ENCODE measurements around the gene ASTN1.

The ASTN1 gene

DNA sequence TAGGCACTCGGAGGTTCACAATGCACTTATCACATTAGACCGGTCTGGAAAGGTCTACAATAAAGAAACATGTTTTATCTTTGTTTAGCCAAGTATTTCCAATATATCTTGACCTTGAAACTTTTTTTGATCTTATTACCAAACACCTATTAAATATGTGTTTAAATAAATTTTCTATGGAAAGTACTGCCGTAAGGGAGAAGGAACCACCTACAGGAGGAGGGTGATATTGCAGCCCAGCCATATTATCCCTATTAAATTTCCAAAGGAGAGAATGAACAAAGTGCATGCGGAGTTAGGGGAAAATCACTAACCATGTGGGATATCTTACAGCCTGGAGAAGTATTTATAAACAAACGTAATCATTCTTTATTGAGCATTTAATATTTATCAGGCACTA, 20.7 kb upstream of the ASTN1 start:
- Histone ChIP-seq H3K27me3 (ENCODE audit: control insufficient read depth in 2 of 2, insufficient read depth in 2 of 2, low read length in 2 of 2) (peaks cover 4 to 7% of the 10 kb centered on the region in 2 donors), H3K4me3 (ENCODE audit: low read length in 2 of 2) (no peak overlapping the region), H3K4me1 (ENCODE audit: control insufficient read depth in 2 of 2, insufficient read depth in 2 of 2, low read length in 2 of 2) (peaks cover 0 to 2% of the 10 kb centered on the region in 2 donors), H3K9me3 (ENCODE audit: control insufficient read depth in 2 of 2, low read length in 2 of 2) (no peaks in the 10 kb centered on the region), H3K27ac (ENCODE audit: low read depth in 2 of 2, low read length in 2 of 2) (no peak overlapping the region), H3K9ac (ENCODE audit: low read depth in 1 of 2, low read length in 2 of 2) (no peak overlapping the region), H3K36me3 (ENCODE audit: control insufficient read depth in 2 of 2, insufficient read depth in 2 of 2, low read length in 2 of 2) (no peaks in the 10 kb centered on the region)

DNA sequence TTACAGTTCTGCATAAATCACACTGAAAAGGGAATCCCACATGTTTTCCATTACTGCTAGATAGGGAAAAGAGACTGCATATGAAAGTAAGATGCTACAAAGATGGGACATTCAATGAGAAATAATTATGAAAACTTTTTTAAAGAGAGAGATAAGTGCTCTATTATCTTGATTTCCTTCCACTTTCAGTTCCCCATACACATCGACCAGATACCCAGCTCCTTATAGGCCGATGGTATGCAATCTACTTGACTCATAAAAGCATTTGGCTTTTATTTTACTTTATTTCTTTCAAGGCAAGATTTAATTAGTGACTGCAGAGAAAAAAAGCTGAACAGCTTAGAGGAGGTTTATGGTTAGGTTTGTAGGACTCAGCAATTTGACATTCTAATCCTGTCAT, 19.3 kb upstream of the ASTN1 start:
- H3K27ac ChIP-seq (ENCODE audit: low read depth in 2 of 2, low read length in 2 of 2) = no peak overlapping the region
- H3K4me3 ChIP-seq (ENCODE audit: low read length in 2 of 2) = no peak overlapping the region
- peaks cover 4 to 7% of the 10 kb centered on the region in 2 donors for H3K27me3 ChIP-seq (ENCODE audit: control insufficient read depth in 2 of 2, insufficient read depth in 2 of 2, low read length in 2 of 2)
- H3K36me3 ChIP-seq (ENCODE audit: control insufficient read depth in 2 of 2, insufficient read depth in 2 of 2, low read length in 2 of 2) = no peaks in the 10 kb centered on the region
- no peak overlapping the region for H3K9ac ChIP-seq (ENCODE audit: low read depth in 1 of 2, low read length in 2 of 2)
- no peaks in the 10 kb centered on the region for H3K9me3 ChIP-seq (ENCODE audit: control insufficient read depth in 2 of 2, low read length in 2 of 2)
- peaks cover 0 to 2% of the 10 kb centered on the region in 2 donors for H3K4me1 ChIP-seq (ENCODE audit: control insufficient read depth in 2 of 2, insufficient read depth in 2 of 2, low read length in 2 of 2)

DNA sequence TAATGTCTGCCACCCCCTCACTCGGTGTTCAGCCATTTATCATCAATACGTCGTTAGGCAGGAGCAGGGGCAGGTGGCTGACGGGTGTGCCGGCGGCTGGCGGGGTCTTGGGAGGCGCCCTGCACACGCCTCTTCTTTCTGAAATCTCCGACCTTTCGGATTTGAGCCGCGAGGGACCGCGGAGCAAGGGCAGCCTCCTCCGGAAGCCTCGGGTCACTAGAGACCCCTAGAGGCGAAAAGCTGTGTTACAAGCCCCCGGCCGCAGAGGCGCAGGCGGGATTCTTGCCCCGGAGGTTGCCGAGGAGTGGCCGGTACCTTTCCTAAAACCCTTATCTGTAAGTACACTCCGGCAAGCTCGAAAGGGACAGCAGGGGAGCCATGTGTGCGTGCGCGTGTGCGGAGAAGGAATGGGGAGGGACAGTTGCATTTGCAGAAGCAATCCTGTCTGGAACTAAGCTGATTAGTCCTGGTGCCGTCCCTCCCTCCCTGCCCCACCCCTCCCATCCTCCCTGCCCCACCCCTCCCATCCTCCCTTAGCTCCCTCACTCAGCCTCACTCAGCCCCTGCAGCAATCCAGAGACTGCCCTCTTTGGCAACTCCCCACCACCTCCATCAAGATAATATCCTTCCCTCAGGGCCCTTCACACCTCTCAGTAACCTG, 17.2 kb upstream of the ASTN1 start:
- H3K4me3 ChIP-seq (ENCODE audit: low read length in 2 of 2) = no peak overlapping the region
- H3K36me3 ChIP-seq (ENCODE audit: control insufficient read depth in 2 of 2, insufficient read depth in 2 of 2, low read length in 2 of 2) = no peaks in the 10 kb centered on the region
- H3K9ac ChIP-seq (ENCODE audit: low read depth in 1 of 2, low read length in 2 of 2) = no peak overlapping the region
- peaks cover 0 to 2% of the 10 kb centered on the region in 2 donors for H3K4me1 ChIP-seq (ENCODE audit: control insufficient read depth in 2 of 2, insufficient read depth in 2 of 2, low read length in 2 of 2)
- peaks cover 4 to 7% of the 10 kb centered on the region in 2 donors for H3K27me3 ChIP-seq (ENCODE audit: control insufficient read depth in 2 of 2, insufficient read depth in 2 of 2, low read length in 2 of 2)
- no peaks in the 10 kb centered on the region for H3K9me3 ChIP-seq (ENCODE audit: control insufficient read depth in 2 of 2, low read length in 2 of 2)
- no peak overlapping the region for H3K27ac ChIP-seq (ENCODE audit: low read depth in 2 of 2, low read length in 2 of 2)

DNA sequence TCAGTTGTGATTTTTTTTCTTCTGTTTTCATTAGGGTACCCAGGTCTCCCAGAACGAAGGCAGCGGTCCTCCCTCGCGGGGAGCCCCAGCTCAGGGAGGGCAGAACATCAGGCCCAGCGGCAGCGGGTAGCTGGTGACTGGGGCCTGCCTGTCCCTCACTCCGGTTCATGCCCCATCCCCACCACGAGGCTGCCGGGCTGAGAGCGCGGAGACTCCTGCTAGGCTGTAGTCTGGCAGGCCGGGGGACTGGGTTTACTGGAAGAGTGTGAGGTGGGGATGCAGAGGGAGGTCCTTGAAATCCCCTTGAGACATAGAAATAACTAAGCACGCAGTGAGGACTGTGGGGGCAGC, 16.7 kb upstream of the ASTN1 start:
- H3K4me3 ChIP-seq (ENCODE audit: low read length in 2 of 2) = no peak overlapping the region

DNA sequence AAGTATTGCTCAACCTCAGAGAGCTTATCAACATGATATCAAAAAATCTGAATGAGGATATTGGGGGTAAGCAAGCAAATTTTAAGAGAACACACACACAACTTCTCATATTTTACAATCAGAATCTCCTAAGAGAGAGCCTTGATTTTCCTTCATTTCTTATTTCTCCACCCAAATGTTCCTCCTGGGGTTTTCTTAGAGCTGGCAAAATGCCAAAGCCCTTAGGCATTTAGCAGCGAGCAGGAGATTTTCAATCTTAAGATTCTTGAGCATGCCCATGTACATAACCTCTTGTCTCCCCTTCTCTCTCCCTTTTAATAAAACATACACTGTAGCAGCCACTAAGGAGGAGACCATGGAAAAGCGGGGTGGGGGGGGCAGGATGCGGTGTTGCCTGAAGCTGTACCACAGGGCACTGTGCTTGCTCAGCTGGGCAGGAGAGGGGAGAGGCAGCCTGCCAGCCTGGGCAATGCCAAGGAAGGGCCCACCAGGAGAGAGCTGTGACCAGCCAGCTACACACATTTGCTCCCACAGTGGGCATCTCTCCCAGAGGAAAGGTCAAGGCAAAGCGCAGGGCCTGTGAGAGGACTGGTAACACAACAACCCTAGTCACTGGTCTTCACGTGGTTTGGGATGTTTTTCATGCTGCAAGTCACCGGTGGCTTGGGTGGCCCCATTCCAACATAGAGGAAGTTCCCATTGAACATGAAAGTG, 10.6 kb upstream of the ASTN1 start:
- Histone ChIP-seq H3K27me3 (ENCODE audit: control insufficient read depth in 2 of 2, insufficient read depth in 2 of 2, low read length in 2 of 2) (peaks cover 21 to 28% of the 10 kb centered on the region in 2 donors), H3K4me1 (ENCODE audit: control insufficient read depth in 2 of 2, insufficient read depth in 2 of 2, low read length in 2 of 2) (peaks cover 0 to 2% of the 10 kb centered on the region in 2 donors), H3K9ac (ENCODE audit: low read depth in 1 of 2, low read length in 2 of 2) (no peak overlapping the region), H3K36me3 (ENCODE audit: control insufficient read depth in 2 of 2, insufficient read depth in 2 of 2, low read length in 2 of 2) (no peaks in the 10 kb centered on the region), H3K9me3 (ENCODE audit: control insufficient read depth in 2 of 2, low read length in 2 of 2) (no peaks in the 10 kb centered on the region), H3K27ac (ENCODE audit: low read depth in 2 of 2, low read length in 2 of 2) (no peak overlapping the region), H3K4me3 (ENCODE audit: low read length in 2 of 2) (no peak overlapping the region)

More for the DNA sequence above, 16.7 kb upstream of the ASTN1 start:
- Histone ChIP-seq H3K27me3 (ENCODE audit: control insufficient read depth in 2 of 2, insufficient read depth in 2 of 2, low read length in 2 of 2) (peaks cover 4 to 7% of the 10 kb centered on the region in 2 donors), H3K4me1 (ENCODE audit: control insufficient read depth in 2 of 2, insufficient read depth in 2 of 2, low read length in 2 of 2) (peaks cover 0 to 2% of the 10 kb centered on the region in 2 donors), H3K9me3 (ENCODE audit: control insufficient read depth in 2 of 2, low read length in 2 of 2) (no peaks in the 10 kb centered on the region), H3K27ac (ENCODE audit: low read depth in 2 of 2, low read length in 2 of 2) (no peak overlapping the region), H3K36me3 (ENCODE audit: control insufficient read depth in 2 of 2, insufficient read depth in 2 of 2, low read length in 2 of 2) (no peaks in the 10 kb centered on the region), H3K9ac (ENCODE audit: low read depth in 1 of 2, low read length in 2 of 2) (no peak overlapping the region)

DNA sequence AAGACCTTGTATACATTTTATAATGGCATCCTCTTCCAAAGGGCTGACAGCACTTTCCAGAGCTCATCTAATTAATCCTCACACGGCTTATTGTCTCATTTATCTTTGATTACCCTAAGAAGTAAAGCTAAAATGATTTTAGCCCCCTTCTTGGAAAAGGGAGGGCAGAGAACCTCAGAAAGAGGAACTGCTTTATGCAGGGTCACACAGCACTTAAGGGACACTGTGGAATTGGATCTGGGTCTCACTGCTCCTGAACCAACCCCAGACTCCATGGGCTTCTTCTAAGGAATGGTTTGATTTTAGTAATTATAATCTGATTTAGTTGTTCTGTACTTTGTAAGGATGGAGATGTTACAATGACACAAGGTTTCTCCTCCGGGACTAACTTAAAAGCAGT, 9.5 kb upstream of the ASTN1 start:
- Histone ChIP-seq H3K4me3 (ENCODE audit: low read length in 2 of 2) (no peak overlapping the region), H3K36me3 (ENCODE audit: control insufficient read depth in 2 of 2, insufficient read depth in 2 of 2, low read length in 2 of 2) (no peaks in the 10 kb centered on the region), H3K27me3 (ENCODE audit: control insufficient read depth in 2 of 2, insufficient read depth in 2 of 2, low read length in 2 of 2) (peaks cover 23 to 31% of the 10 kb centered on the region in 2 donors), H3K4me1 (ENCODE audit: control insufficient read depth in 2 of 2, insufficient read depth in 2 of 2, low read length in 2 of 2) (peaks cover 0 to 2% of the 10 kb centered on the region in 2 donors), H3K27ac (ENCODE audit: low read depth in 2 of 2, low read length in 2 of 2) (no peak overlapping the region), H3K9ac (ENCODE audit: low read depth in 1 of 2, low read length in 2 of 2) (no peak overlapping the region), H3K9me3 (ENCODE audit: control insufficient read depth in 2 of 2, low read length in 2 of 2) (no peaks in the 10 kb centered on the region)

DNA sequence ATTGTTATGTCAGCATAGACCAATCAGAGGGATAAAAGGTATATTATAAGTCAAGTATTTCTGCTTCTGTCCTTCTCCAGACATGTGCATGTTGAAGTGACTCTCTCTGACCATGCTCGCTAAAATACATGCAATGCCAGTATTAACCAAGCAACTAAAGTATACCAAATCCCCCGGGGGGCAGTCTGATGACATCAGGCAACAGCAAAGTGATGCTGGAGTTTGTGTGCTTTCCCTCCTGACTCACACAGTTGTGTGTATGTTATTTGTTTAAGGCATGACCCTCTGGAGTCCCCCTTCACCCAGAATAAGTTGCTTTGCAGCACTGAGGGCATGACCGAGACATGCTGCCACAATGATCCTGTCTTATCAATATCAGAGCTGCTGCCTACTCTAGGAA, 8.4 kb upstream of the ASTN1 start:
- H3K4me1 ChIP-seq (ENCODE audit: control insufficient read depth in 2 of 2, insufficient read depth in 2 of 2, low read length in 2 of 2) = peaks cover 0 to 2% of the 10 kb centered on the region in 2 donors
- no peak overlapping the region for H3K9ac ChIP-seq (ENCODE audit: low read depth in 1 of 2, low read length in 2 of 2)
- no peak overlapping the region for H3K4me3 ChIP-seq (ENCODE audit: low read length in 2 of 2)
- H3K36me3 ChIP-seq (ENCODE audit: control insufficient read depth in 2 of 2, insufficient read depth in 2 of 2, low read length in 2 of 2) = no peaks in the 10 kb centered on the region
- peaks cover 23 to 35% of the 10 kb centered on the region in 2 donors for H3K27me3 ChIP-seq (ENCODE audit: control insufficient read depth in 2 of 2, insufficient read depth in 2 of 2, low read length in 2 of 2)
- H3K9me3 ChIP-seq (ENCODE audit: control insufficient read depth in 2 of 2, low read length in 2 of 2) = no peaks in the 10 kb centered on the region
- H3K27ac ChIP-seq (ENCODE audit: low read depth in 2 of 2, low read length in 2 of 2) = no peak overlapping the region

DNA sequence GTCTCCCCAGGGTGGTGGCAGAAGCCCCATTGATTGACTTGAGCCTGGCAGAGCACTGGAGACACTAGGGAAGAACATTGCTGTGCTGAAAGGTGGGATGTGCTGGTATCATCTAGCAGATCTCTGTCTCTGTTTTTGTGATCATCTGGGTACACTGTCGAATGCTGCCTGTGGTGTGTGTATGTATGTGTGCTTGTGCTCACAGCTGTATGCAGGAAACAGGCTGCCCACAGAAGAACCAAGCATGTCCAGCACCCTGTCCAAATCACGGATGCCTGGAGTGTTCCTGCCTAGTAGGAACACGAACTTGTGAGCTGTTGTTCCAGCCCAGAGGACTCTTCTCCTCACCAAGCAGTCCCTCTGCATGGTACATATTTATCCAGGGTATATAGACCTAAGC, 7.8 kb upstream of the ASTN1 start:
- Histone ChIP-seq H3K4me1 (ENCODE audit: control insufficient read depth in 2 of 2, insufficient read depth in 2 of 2, low read length in 2 of 2) (peaks cover 0 to 2% of the 10 kb centered on the region in 2 donors), H3K27me3 (ENCODE audit: control insufficient read depth in 2 of 2, insufficient read depth in 2 of 2, low read length in 2 of 2) (peaks cover 23 to 35% of the 10 kb centered on the region in 2 donors), H3K9me3 (ENCODE audit: control insufficient read depth in 2 of 2, low read length in 2 of 2) (no peaks in the 10 kb centered on the region), H3K4me3 (ENCODE audit: low read length in 2 of 2) (no peak overlapping the region), H3K9ac (ENCODE audit: low read depth in 1 of 2, low read length in 2 of 2) (no peak overlapping the region), H3K27ac (ENCODE audit: low read depth in 2 of 2, low read length in 2 of 2) (no peak overlapping the region), H3K36me3 (ENCODE audit: control insufficient read depth in 2 of 2, insufficient read depth in 2 of 2, low read length in 2 of 2) (no peaks in the 10 kb centered on the region)

DNA sequence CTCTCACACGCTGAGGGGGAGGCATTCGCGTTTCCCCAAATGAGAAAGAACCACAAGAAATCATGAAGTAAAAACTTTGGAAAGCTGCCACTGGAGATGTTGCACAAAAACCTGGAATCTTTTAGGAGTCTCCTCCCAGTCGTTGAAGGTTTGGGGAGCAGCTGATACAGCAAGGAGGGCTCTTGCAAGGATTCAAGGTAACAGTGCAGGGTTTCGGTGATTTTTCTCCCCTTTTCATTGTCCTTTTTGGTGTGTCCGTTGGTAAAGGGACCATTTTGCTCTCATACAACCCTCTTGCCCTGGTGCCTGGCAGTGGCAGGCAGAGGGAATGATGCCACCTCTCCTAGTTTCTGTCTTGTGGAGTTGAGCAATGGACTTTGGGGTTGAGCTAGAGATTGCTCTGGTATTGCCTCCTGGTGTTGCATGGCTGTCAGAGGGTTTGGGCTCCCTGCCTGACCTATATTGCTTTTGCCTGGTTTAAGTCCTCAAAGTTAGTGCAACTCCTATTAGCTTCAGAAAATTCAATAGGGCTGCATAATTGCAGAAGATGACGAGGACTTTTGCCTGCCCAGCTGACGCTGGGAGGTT, 7.1 kb upstream of the ASTN1 start:
- Histone ChIP-seq H3K9ac (ENCODE audit: low read depth in 1 of 2, low read length in 2 of 2) (no peak overlapping the region), H3K4me1 (ENCODE audit: control insufficient read depth in 2 of 2, insufficient read depth in 2 of 2, low read length in 2 of 2) (peaks cover 0 to 2% of the 10 kb centered on the region in 2 donors), H3K4me3 (ENCODE audit: low read length in 2 of 2) (no peak overlapping the region), H3K36me3 (ENCODE audit: control insufficient read depth in 2 of 2, insufficient read depth in 2 of 2, low read length in 2 of 2) (no peaks in the 10 kb centered on the region), H3K27ac (ENCODE audit: low read depth in 2 of 2, low read length in 2 of 2) (no peak overlapping the region), H3K9me3 (ENCODE audit: control insufficient read depth in 2 of 2, low read length in 2 of 2) (no peaks in the 10 kb centered on the region), H3K27me3 (ENCODE audit: control insufficient read depth in 2 of 2, insufficient read depth in 2 of 2, low read length in 2 of 2) (peaks cover 24 to 37% of the 10 kb centered on the region in 2 donors)

DNA sequence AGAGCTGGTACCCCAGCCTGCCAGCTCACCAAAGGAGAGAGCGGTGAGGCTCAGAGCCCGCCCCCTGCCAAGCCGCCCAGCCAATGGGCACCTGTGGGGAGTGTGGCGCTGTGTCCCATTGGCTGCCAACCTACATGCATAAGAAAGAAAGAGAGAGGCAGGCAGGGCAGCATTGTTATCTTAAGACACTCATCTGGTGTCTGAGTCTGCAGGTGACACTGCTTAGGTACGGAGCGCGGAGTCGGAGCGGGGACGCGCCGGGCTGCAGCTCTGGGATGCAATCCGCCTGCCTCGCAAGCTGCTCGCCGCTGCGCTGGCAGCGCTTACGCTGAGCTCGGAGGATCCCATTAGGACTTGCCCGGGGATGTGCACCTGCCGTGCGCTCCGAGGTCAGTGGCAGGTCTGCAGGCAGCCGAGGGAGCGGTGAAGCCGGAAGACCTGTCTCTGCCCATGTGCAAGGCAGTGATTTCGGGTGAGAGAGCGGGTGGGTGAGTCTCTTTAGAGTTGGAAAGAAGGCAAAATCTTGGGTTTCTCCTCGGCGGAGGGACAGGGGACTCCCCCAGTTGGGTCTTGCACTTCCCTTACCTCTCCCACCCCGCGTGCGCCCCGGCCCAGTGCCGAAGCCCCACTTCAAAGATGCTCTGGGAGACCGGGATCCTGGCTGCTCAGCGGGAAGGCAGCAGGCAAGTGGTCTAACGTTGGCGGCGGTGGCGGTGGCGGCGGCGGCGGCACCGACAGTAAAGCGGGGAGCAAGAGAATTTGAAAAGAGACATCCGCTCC, 6.4 kb upstream of the ASTN1 start, which contains the start of gene BRINP2:
Gene BRINP2 (plus strand): TSS at position 203 of the 780 bp plus-strand sequence. CDS start 58,919 bp downstream, outside the sequence.
- no peaks in the 10 kb centered on the region for H3K9me3 ChIP-seq (ENCODE audit: control insufficient read depth in 2 of 2, low read length in 2 of 2)
- no peaks in the 10 kb centered on the region for H3K36me3 ChIP-seq (ENCODE audit: control insufficient read depth in 2 of 2, insufficient read depth in 2 of 2, low read length in 2 of 2)
- H3K27ac ChIP-seq (ENCODE audit: low read depth in 2 of 2, low read length in 2 of 2) = no peak within 1 kb of the TSS
- H3K9ac ChIP-seq (ENCODE audit: low read depth in 1 of 2, low read length in 2 of 2) = no peak within 1 kb of the TSS
- H3K27me3 ChIP-seq (ENCODE audit: control insufficient read depth in 2 of 2, insufficient read depth in 2 of 2, low read length in 2 of 2) = peaks cover 26 to 41% of the 10 kb centered on the region in 2 donors
- H3K4me3 ChIP-seq (ENCODE audit: low read length in 2 of 2) = peak within 1 kb of the TSS in 1 of 2 donors; percentile 16
- peaks cover 0 to 2% of the 10 kb centered on the region in 2 donors for H3K4me1 ChIP-seq (ENCODE audit: control insufficient read depth in 2 of 2, insufficient read depth in 2 of 2, low read length in 2 of 2)

Measured in mucosa of rectum (tissue), 2 donors.